Keratinocyte (primary cell): ENCODE results near the gene ATP5F1C. TPM values are rescaled to one million over a fixed set of nuclear protein-coding genes. Genes with fewer than 3 reads are reported as not detected.
A peak's percentile ranks its signal among the peaks of the same experiment; 100 is the strongest.

ENCODE experiments used
- DNase-seq: peaks from one replicate; pipeline ENCODE4 v3.0.0-alpha.2; 2011; ENCODE audit warnings: low read depth, missing footprints, low spot score
- FAIRE-seq: peaks from 2 replicates; lab custom pipeline; 2011; peaks lifted over from hg19 to GRCh38; lab: Jason Lieb, UNC
- H2AFZ ChIP-seq: 2 replicates; pipeline ENCODE4 v1.6.0; 2012; ENCODE audit warnings: low read length, control low read depth, inconsistent platforms; ENCODE audit not compliant: control insufficient read depth
- H3K27ac ChIP-seq: 2 replicates; pipeline ENCODE4 v1.5.1; 2011; ENCODE audit warnings: low read length; ENCODE audit not compliant: control insufficient read depth, insufficient read depth
- H3K27me3 ChIP-seq: 3 replicates; pipeline ENCODE4 v1.6.0; 2011; ENCODE audit warnings: low read length; ENCODE audit not compliant: control insufficient read depth, insufficient read depth; ENCODE audit errors: extremely low read depth
- H3K36me3 ChIP-seq, 2 experiments: 2 replicates in 1 of 2; 3 replicates in 1 of 2; pipeline ENCODE4 v1.5.1; 2011; ENCODE audit warnings: low read length in 2 of 2, mild to moderate bottlenecking in 1 of 2; ENCODE audit not compliant: control insufficient read depth in 2 of 2, insufficient read depth in 2 of 2; ENCODE audit errors: extremely low read depth in 1 of 2
- H3K4me1 ChIP-seq: 3 replicates; pipeline ENCODE4 v1.5.1; 2011; ENCODE audit warnings: low read length; ENCODE audit not compliant: control insufficient read depth, insufficient read depth; ENCODE audit errors: extremely low read depth
- H3K4me2 ChIP-seq: 3 replicates; pipeline ENCODE4 v1.6.0; 2011; ENCODE audit warnings: low read depth, low read length; ENCODE audit not compliant: control insufficient read depth, insufficient read depth; ENCODE audit errors: extremely low read depth
- H3K4me3 ChIP-seq, 3 experiments: fragments of 200-600 bp in 1 of 3; sonication (generic) in 1 of 3; 2 replicates in 2 of 3; 3 replicates in 1 of 3; pipeline ENCODE4 v1.5.1; 2011 to 2016; ENCODE audit warnings: low read length in 3 of 3, mild to moderate bottlenecking in 3 of 3, control low read depth in 2 of 3, inconsistent platforms in 1 of 3, low read depth in 1 of 3, mixed read lengths in 1 of 3, mixed run types in 1 of 3, moderate library complexity in 1 of 3; ENCODE audit not compliant: control insufficient read depth in 2 of 3, insufficient read depth in 2 of 3; ENCODE audit errors: extremely low read depth in 1 of 3
- H3K79me2 ChIP-seq: 2 replicates; pipeline ENCODE4 v1.6.0; 2012; ENCODE audit warnings: low read length; ENCODE audit not compliant: control insufficient read depth, insufficient read depth
- H3K9ac ChIP-seq: 3 replicates; pipeline ENCODE4 v1.6.0; 2011; ENCODE audit warnings: low read length; ENCODE audit not compliant: control insufficient read depth, insufficient read depth; ENCODE audit errors: extremely low read depth
- H3K9me1 ChIP-seq: 3 replicates; pipeline ENCODE4 v1.6.0; 2011; ENCODE audit warnings: low read length; ENCODE audit not compliant: control insufficient read depth, insufficient read depth; ENCODE audit errors: extremely low read depth
- H3K9me3 ChIP-seq: 2 replicates; pipeline ENCODE4 v1.5.1; 2012; ENCODE audit warnings: low read depth, low read length; ENCODE audit not compliant: control insufficient read depth
- H4K20me1 ChIP-seq: 3 replicates; pipeline ENCODE4 v1.6.0; 2011; ENCODE audit warnings: low read length; ENCODE audit not compliant: control insufficient read depth, insufficient read depth; ENCODE audit errors: extremely low read depth
- CTCF ChIP-seq, 3 experiments: IDR thresholded peaks in 1 of 3; conservative IDR thresholded peaks in 1 of 3; optimal IDR thresholded peaks in 1 of 3; 2 replicates in 2 of 3; 3 replicates in 1 of 3; pipeline versions ENCODE3 to v1.5.1; 2011; ENCODE audit warnings: low read length in 3 of 3, mild to moderate bottlenecking in 3 of 3, moderate library complexity in 2 of 3, control low read depth in 1 of 3, inconsistent platforms in 1 of 3; ENCODE audit not compliant: insufficient read depth in 2 of 3; ENCODE audit errors: extremely low read depth in 1 of 3
- EZH2 ChIP-seq: IDR thresholded peaks from one replicate; pipeline ENCODE4 v1.6.1; 2012; ENCODE audit warnings: inconsistent platforms, mild to moderate bottlenecking, low read length, moderate library complexity
- dilution Hi-C: fragments of 300-500 bp; cut with MboI; formaldehyde crosslinking; loops from one replicate; pipeline ENCODE4 v1.7.0; 2020; ENCODE audit warnings: low sequenced_read_pairs; ENCODE audit not compliant: extremely low pct_ligation_motif_present
- polyA plus RNA-seq, 5 experiments: library from polyadenylated mRNA; depleted of rRNA in 3 of 5; stranded (reverse) in 3 of 5; stranded (forward) in 1 of 5; unstranded in 1 of 5; fragments of >200 nt; gene quantifications; 1 replicate in 1 of 5; 2 replicates in 3 of 5; 3 replicates in 1 of 5; pipeline versions ENCODE4 v1.2.1 to v1.2.3, GENCODE V29; 2011 to 2012; ENCODE audit warnings: missing spikeins in 2 of 5, low read depth in 1 of 5, low replicate concordance in 1 of 5

The ATP5F1C gene
- polyA plus RNA-seq, 1 donor (not counting 4 experiments of a cell fraction or from before 2014, with no cell fraction given) = 496 TPM

GRCh38 chr10:7818295-7819120 is 30.5 kb downstream of the ATP5F1C start, which contains the start of gene TAF3:
Gene TAF3, plus strand, starts transcription at chr10:7818505. Its CDS starts 205 bp downstream, at chr10:7818710.
- no peak for TF ChIP-seq CTCF (optimal IDR thresholded peaks at IDR 0.05 in 1 of 3, IDR thresholded peaks at IDR 0.05 in 1 of 3, conservative IDR thresholded peaks at IDR 0.05 in 1 of 3; ENCODE audit: extremely low read depth in 1 of 3, insufficient read depth in 2 of 3, low read length in 3 of 3)
- TF ChIP-seq EZH2 = no peak
- Histone ChIP-seq H3K4me2 (peak within 1 kb of the TSS; percentile 99), H3K9me3 (no peaks in the 10 kb centered on the region), H3K9me1 (no peaks in the 10 kb centered on the region), H3K27ac (peak within 1 kb of the TSS; percentile 64), H3K36me3 (no peaks in the 10 kb centered on the region), H3K27me3 (no peaks in the 10 kb centered on the region), H2AFZ (peak within 1 kb of the TSS; percentile 100), H4K20me1 (no peaks in the 10 kb centered on the region), H3K4me3 (peak within 1 kb of the TSS; percentile 73 to 100 (median 89)), H3K4me1 (peaks cover 7% of the 10 kb centered on the region), H3K79me2 (peaks cover 28% of the 10 kb centered on the region), H3K9ac (peak within 1 kb of the TSS; percentile 83)
- dilution Hi-C loops = no loop called here
- DNase-seq (no peak), FAIRE-seq (no peak)

DNA sequence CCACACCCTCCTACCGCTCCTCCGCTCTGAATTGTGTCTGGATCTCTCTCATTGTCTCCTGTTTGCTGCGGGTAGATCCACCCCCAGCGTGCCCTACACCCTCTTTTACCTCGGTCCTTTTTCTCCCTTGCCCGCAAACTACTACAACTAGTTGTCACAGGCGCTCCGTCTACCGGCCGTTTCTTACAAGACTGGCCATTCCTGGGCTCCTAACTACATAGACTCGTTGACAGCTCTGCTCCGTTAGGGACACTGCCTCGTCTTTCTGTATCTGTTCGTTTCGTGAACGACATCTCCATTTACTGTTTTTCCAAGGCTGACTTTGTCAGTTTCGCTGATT is 31.1 kb downstream of the ATP5F1C start:
- dilution Hi-C loops = no loop called here

More for the DNA sequence above, 31.1 kb downstream of the ATP5F1C start:
- Histone ChIP-seq H3K9me3 (no peaks in the 10 kb centered on the region), H4K20me1 (no peaks in the 10 kb centered on the region), H3K9me1 (no peaks in the 10 kb centered on the region), H3K36me3 (no peaks in the 10 kb centered on the region), H3K27me3 (no peaks in the 10 kb centered on the region), H3K27ac (peak overlapping the region; percentile 64), H2AFZ (peak overlapping the region; percentile 99), H3K9ac (peak overlapping the region; percentile 83), H3K4me3 (peak overlapping the region; percentile 73 to 100 (median 89)), H3K4me1 (peaks cover 7% of the 10 kb centered on the region), H3K4me2 (peak overlapping the region; percentile 99), H3K79me2 (peaks cover 28% of the 10 kb centered on the region)
- DNase-seq (no peak), FAIRE-seq (peak; percentile 53)
- TF ChIP-seq EZH2 (no peak), CTCF (optimal IDR thresholded peaks at IDR 0.05 in 1 of 3, IDR thresholded peaks at IDR 0.05 in 1 of 3, conservative IDR thresholded peaks at IDR 0.05 in 1 of 3; ENCODE audit: extremely low read depth in 1 of 3, insufficient read depth in 2 of 3, low read length in 3 of 3) (peak; percentile 20 to 41 (median 34))
